Stimulated activated naive CD4-positive, alpha-beta T cell (primary cell): ENCODE results near the gene ZNF667.

Source experiments
- DNase-seq, 6 experiments: peaks; one replicate each; lab custom pipeline; 2025; lab: John Stamatoyannopoulos, UW

ZNF667 gene

DNA sequence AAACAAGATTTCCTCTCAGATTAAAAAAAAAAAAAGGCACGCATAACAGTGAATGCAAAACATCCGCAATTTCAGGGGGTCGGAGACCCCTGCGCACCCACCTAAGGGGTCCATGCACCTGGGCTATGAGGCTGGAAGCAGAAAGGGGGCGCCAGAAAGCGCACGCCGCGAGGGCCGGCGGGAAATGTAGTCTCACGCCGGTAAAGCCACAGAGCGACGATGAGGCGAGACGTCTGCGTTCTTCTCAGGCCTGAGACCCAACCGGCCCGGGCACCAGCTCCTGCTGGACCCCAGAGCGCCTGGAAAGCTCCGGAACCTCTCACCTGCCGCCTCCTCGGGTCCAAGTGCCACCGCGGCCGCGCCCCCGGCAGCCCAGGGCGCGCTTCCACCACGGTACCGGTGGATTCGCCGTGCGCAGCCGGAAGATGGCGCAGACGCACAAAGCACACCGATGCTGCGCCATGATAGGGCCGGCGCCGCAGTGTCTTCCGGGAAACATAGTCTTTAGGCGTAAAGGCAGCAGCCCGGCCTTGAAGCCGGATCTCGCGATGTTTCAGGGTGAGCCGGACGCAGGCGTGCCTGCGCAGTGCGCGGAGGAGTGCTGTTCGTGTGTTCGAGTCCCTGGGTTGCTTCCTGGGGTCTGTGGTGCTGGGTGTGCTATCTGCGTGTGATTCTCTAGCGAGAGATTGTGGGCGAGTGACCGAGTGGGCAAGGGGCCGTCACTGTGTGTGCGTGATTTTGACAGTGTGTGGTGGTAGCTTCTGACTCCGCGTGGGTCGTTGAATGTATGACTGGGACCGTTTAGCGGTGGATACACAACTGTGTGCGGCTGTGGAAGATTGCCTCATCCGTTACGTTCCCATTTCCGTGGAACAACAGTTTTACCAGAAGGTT lies 83.8 kb downstream of the ZNF667 start, which contains the start of gene ZNF582:
Gene ZNF582, minus strand, starts transcription at position 416 of the 894 bp plus-strand sequence. CDS start 1,782 bp downstream, outside the sequence.
- peak; percentile 81 to 94 (median 88) for DNase-seq
